A549 treated with dexamethasone at 1 μM for 4 hours (cell line): Measurements from ENCODE around the gene KLF5. TPM values are rescaled to one million over a fixed set of nuclear protein-coding genes. Genes with fewer than 3 reads are reported as not detected.

ENCODE experiments used
- total RNA-seq: library from RNA; stranded (reverse); fragments of 200-300 nt; extraction: Qiagen RNA extraction; gene quantifications from 5 replicates; pipeline ENCODE4 v1.2.3, GENCODE V29; 2022

The KLF5 gene
- 25.4 to 73.7 TPM (median 59.9 TPM) in 5 replicates for total RNA-seq

GRCh38 chr13:73058736-73059459, at the start of gene KLF5:
KLF5 (plus strand) TSS chr13:73059005; CDS start chr13:73059328, 323 bp downstream.

